Stimulated activated CD4-positive, alpha-beta T cell treated with anti-CD3 and anti-CD28 coated beads, Interleukin-1b, Interleukin-23, amount 100 ng/mL, for 48 hours (primary cell): ENCODE results near the gene SH3BP1.
"Not testable (repeated sequence)": the region's sequence is repeated elsewhere in the genome, so short reads cannot be mapped to it uniquely, and the experiment has no call there.

ENCODE experiments used
- DNase-seq: peaks from one replicate; pipeline ENCODE4 v3.0.0-alpha.2; 2020

The SH3BP1 gene

DNA sequence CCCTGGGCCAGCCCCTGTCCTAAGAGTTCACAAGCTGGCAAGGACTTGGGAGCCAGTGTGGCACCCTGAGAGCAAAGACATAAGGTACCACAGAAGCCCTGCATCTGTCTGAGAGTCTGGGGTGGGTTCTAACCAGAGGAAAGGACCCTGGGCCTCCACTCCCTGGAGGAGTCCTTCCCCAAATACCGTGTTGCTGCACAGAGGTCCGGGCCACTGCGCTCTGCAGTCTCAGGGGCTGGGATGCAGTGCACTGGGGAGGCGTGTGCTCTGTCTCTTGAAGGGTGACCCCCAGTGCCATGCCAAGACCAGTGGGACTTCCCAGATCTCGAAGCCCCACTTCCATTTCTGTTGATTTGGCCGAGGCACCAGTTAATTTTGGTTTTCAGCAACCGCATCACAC lies 4.3 kb upstream of the SH3BP1 start:
- DNase-seq = no peak

DNA sequence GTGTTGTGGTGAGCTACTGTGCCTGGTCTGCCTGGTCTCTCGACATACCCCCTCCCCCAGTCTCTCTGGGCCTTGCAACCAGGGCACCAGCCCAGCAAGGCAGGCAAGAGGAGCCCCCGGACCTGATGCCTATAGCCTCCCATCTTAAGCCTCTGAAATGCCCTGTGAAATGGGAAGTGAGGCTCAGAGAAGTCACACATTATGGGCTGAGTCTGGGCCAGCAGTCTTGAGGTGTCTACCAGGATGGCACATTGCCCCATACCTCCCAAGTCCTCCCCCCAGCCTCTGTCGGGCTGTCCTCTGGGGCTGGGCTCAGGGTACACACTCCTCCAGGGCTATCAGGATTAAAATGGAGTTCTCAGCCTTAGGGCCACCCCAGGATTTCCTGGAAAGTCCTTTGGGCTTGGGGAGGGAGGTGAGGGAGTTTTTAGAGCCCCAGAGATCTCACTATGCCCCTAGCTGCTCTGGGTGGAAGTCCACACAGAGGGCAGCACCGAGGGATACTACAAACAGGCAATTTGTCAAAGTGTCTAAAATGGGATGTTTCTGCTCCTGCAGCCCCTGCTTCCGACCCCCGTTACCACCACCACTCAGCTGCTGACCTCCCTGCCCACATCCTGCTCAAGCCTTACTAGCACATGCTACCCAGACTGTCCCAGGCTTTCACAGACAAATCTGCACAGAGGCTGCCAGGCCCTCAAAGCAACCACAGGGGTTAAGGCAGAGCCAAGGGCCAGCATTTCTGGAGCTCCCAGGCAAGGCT lies 3.1 kb upstream of the SH3BP1 start:
- DNase-seq = no peak

DNA sequence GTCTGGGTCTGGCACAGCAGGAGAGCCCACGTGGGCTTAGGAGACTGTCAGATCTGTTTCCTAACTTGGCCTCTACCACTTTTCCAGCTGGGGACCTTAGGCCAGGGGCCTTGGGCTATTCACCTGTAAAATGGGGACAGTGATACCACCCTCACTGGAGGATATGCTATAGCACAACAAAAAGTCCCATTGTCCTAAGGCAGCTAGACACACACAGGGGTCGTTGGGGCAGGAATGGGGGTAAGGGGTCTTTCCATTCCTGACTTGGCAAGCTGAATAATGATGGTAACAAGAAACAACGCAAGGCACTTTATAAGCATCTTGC lies 2.6 kb upstream of the SH3BP1 start:
- no peak for DNase-seq

GRCh38 chr22:37638391-37639069 lies 939 bp upstream of the SH3BP1 start:
- peak; percentile 32 for DNase-seq

DNA sequence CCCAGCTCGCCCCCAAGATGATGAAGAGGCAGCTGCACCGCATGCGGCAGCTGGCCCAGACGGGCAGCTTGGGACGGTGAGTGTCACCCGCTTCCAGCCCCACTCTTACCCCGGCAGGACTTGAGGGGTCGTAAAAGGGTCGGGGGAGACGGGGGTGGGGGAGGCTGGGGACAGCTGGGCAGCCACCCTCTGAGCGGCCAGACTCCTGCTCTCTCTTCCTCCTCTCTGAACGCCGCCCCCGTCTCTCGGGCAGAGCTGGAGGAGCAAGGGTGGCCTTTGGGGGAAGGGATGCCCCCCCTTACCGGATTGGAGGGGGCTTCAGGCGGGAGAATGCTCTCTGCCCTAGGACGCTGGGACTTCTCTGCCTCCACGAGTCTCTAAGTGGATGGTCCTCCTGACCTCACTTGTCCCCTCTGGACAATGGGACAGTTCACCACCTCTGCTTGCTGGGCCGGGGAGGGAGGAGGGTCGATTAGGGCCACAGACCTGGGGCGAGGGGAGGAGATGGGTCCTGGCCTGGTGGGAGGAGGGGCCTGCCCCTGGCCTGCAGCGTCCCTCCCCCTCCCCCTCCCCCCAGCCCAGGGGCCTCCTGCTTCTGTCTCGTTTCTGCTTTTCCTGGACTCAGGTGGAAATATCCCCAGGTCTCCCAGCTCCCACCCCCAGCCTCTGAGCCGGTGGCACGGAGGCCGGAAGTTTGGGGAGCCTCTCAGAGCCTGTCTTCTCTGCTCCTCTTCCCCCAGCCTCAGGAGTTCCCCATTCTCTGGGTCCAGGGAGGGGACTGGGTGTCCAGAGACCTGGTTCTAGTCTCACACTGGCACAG lies 512 bp downstream of the SH3BP1 start:
- no peak for DNase-seq

DNA sequence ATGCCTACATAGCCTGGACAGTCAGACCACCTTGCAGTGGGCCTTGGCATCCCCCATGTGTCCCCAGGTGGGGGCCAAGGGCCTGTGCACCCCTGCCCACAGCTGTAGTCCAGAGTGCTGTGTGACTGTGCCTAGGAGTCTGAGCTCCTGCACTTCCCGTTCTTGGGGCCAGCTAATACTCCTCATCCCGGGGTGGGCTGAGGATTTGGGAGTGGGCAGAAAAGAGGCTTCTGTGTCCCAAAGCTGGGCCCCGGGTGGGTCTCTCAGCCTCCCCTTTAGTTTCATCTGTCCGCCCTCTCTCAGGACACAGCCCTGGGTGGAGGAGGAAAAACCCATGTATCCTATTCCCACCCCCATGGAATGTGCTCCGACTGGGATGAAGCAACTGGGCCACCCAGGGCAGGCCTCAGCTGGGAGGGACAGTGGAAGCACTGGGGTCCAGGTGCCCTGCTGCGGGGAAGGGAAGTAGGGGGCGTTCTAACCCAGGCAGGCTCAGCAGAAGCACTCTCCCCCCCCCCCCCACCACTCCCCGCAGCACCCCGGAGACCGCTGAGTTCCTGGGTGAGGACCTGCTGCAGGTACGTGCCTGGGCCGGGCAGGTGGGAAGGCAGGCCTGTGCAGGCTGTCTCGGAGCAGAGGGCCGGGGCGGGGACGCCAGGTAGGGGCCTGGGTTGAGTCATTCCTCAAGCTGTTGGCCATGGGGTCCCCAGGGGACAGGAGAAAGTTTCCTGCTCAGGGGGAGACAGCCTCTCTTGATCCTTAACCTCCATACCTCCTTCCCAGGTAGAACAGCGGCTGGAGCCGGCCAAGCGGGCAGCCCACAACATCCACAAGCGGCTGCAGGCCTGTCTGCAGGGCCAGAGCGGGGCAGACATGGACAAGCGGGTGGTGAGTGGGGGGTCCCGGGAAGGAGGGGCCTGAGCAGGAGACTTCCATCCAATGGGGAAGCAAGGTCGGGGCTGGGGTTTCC lies 1.4 kb downstream of the SH3BP1 start:
- DNase-seq = no peak

DNA sequence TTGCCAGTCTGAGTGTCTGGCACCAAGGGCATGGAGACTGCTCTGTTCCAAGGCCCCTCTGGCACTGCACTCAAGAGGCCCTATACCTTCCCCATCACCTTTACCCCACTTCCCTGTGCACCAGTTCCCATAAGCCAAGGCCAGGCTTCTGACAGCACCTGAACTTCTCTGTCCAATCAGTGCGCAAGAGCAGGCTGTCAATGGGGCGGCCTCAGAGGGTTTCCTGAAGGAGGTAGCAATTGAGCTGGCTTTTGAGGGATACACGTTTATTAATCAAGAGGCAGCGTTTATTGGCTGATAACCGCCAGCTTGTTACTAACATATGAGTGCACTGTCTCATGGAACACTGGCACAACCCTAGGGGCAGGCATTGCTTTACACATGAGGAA lies 2.1 kb downstream of the SH3BP1 start:
- no peak for DNase-seq

DNA sequence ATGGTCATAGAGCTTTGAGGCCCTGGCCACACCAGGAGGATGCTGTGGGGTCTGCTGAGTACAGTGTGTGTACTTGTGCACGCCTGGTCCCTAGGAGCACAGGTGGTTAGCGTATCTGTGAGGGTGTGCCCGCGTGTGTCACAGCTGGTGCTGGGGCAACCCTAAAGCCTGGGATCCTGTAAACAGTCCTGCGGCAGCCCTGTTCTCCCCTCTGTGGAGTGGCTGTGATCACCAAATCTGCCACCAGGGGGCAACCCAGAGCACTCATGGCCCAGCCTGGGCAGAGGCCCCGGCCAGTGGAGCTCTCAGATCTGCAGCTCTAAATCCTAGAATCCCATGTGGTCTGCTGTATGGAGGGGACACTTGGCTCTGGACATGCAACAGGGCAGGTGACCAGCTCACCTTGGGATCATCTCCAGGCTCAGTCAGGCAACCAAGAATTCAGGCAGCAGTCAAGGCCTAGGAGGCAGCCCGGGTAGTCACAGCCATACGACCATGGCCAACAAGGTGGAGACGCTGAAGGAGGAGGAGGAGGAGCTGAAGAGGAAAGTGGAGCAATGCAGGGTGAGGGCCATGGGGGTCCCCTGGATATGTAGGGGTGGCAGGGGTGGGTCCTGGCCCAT lies 3.9 kb downstream of the SH3BP1 start:
- peak; percentile 84 for DNase-seq

- DNase-seq = no peak
These were observed 7.8 kb downstream of the SH3BP1 start for GRCh38 chr22:37647317-37647716.

DNA sequence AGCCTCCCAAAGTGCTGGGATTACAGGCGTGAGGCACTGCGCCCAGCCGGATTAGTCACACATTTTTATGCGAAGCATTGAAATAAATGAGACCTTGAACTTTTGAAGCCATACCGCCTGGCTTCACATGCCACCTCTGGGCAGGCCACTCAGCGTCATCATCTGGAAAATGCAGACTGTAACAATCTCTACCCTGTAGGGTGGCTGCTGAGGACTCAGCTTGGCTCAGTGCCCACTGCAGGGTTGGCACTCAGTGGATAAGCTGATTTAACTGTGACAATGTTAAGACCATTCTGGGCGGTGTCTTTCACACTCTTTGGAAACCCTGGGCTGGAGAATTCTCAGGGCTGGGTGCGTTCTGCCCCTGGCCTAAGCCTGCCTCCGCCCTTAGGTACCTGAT lies 8.5 kb downstream of the SH3BP1 start:
- no peak for DNase-seq

DNA sequence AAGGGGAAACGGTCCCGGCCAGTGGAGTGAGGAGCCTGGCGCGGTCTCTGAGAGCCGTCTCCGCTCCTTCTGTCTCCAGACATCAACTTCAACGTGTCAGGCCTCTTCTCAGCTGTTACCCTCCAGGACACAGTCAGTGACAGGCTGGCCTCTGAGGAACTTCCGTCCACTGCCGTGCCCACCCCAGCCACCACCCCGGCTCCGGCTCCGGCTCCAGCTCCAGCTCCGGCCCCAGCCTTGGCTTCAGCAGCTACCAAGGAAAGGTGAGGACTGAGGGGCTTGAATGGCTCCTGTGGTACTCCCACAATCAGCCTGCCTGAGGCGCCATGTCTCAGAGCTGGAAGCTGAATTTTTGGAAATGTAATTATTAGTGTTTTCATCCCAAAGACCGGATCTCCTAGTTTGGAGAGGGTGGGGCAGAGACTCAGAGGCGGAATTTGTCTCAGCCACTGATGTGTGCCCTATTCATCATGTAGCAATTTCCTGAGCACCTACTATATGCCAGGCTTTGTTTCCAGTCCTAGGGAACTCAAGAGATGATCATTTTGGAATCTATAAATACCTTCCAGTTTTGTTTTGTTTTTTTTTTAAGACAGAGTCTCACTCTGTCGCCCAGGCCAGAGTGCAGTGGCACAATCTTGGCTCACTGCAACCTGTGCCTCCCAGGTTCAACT lies 11.1 kb downstream of the SH3BP1 start:
- no peak for DNase-seq

DNA sequence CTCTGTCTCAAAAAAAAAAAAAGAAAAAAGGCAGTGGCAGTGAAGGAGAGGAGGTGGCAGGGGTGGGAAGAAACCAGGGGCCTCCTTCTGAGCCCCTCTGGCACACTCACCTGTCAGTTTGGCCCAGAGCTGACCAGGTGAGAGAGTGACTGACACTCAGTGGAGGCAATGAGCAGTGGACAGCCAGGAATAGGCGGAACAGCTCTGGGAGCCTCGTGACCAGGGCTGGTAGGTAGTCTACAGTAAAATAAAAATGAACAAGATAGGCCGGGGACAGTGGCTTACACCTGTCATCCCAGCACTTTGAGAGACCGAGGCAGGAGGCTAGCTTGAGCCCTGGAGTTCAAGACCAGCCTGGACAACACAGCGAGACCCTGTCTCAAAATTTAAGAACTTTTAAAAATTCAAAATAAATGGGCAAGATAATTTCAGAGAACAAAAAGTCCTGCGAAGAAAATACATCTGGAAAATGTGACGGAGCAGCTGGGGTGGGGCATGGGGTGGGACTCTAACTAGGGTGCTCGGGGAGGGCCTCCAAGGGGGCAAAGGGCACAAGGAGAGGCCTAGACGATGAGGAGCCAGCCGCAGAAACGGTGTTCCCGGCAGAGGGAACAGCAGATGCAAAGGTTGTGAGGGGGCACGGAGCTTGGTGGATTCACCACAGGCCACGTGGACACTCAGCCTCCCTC lies 15.2 kb downstream of the SH3BP1 start:
- DNase-seq = no peak

DNA sequence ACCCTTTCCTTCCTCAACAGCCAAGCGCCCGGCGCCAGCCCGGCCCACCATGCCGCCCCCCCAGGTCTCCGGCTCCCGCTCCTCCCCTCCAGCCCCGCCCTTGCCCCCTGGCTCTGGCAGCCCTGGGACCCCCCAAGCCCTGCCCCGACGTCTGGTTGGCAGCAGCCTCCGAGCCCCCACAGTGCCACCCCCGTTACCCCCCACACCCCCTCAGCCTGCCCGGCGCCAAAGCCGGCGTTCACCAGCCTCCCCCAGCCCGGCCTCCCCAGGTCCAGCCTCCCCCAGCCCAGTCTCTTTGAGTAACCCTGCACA lies 15.7 kb downstream of the SH3BP1 start:
- no peak for DNase-seq

- not testable (repeated sequence) for DNase-seq
These were observed 17.1 kb downstream of the SH3BP1 start for GRCh38 chr22:37656583-37656982.

DNA sequence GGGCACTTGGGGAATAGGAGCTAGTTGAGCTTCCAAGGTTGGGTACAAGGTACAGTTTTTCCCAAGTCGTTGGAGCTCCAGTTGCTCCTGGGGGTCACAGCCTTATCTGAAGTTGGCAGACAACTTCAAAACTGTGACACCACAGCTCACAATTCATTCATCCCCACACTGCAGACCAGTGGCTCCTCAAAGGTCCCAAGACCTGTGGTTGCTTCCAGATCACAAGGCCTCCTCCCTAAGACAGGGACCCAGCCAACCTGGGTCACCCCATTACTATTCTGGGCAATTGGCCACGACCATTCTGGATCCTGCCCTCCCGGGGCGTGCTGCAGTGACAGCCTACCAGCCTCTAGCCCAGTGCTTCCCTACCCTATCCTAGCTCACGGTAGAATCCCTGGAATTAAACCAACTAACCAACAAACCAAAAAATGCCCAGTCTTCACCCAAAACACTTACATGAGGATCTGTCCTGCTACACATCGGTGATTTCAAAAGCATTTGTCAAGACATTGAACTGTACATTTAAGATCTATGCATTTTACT lies 18.2 kb downstream of the SH3BP1 start:
- no peak for DNase-seq

GRCh38 chr22:37658133-37659065 lies 18.9 kb downstream of the SH3BP1 start, which contains the start of gene PDXP:
PDXP (plus strand) TSS chr22:37658723; CDS start chr22:37658783, 60 bp downstream.
- DNase-seq = peak; percentile 98

GRCh38 chr22:37659066-37659896 lies 19.8 kb downstream of the SH3BP1 start:
- no peak for DNase-seq

- DNase-seq = no peak
These were observed 20.6 kb downstream of the SH3BP1 start for GRCh38 chr22:37659897-37660708.
